ENCODE data around the gene SPTLC3. TPM values are rescaled to one million over a fixed set of nuclear protein-coding genes. Genes with fewer than 3 reads are reported as not detected.
A peak's percentile ranks its signal among the peaks of the same experiment; 100 is the strongest.

The SPTLC3 gene
- polyA plus RNA-seq, 1 donor: 42.0 TPM

GRCh38 chr20:13089950-13090469 lies 81.2 kb downstream of the SPTLC3 start:
- Histone ChIP-seq H3K4me3 (ENCODE audit: low read length) (no peak overlapping the region), H3K36me3 (ENCODE audit: control insufficient read depth, insufficient read depth, low read length) (peaks cover 22% of the 10 kb centered on the region), H3K27ac (ENCODE audit: low read length) (no peak overlapping the region), H3K27me3 (ENCODE audit: control insufficient read depth, insufficient read depth, low read length) (no peaks in the 10 kb centered on the region), H3K4me1 (ENCODE audit: control insufficient read depth, insufficient read depth, low read length) (peaks cover 14% of the 10 kb centered on the region), H3K9me3 (ENCODE audit: control insufficient read depth, low read depth, low read length) (no peaks in the 10 kb centered on the region)
- DNase-seq: peak; percentile 38 to 68
- WGBS (ENCODE audit: insufficient coverage, low lambda C conversion rate): 0% methylated on average over 1 of the region's 1 CpG

GRCh38 chr20:13092111-13092510 lies 83.3 kb downstream of the SPTLC3 start:
- peaks cover 17% of the 10 kb centered on the region for H3K4me1 ChIP-seq (ENCODE audit: control insufficient read depth, insufficient read depth, low read length)
- no peaks in the 10 kb centered on the region for H3K27me3 ChIP-seq (ENCODE audit: control insufficient read depth, insufficient read depth, low read length)
- 90% methylated on average over 2 of the region's 2 CpGs for WGBS (ENCODE audit: insufficient coverage, low lambda C conversion rate)
- DNase-seq: no peak
- no peak overlapping the region for H3K27ac ChIP-seq (ENCODE audit: low read length)
- peaks cover 18% of the 10 kb centered on the region for H3K36me3 ChIP-seq (ENCODE audit: control insufficient read depth, insufficient read depth, low read length)
- no peak overlapping the region for H3K4me3 ChIP-seq (ENCODE audit: low read length)
- no peaks in the 10 kb centered on the region for H3K9me3 ChIP-seq (ENCODE audit: control insufficient read depth, low read depth, low read length)

DNA sequence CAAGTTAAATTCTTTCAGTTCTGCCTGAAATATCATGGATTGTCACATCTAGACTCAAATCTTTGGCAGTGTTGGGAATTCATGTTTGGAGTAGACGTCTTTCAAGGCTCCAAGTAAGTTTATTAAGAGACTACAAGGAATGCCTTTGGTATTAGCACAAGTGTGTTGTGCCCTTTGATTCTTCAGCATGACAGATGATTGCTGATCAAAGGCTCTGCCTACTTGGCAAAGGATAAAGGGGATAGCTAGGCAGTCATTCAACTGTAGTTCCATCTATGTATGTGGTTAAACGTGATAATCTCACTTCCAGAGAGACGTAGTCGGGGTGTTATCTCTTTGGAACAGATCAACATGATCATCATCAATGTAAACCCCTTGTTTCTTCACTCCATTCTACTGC lies 86.2 kb downstream of the SPTLC3 start:
- H3K27me3 ChIP-seq (ENCODE audit: control insufficient read depth, insufficient read depth, low read length): no peaks in the 10 kb centered on the region
- DNase-seq: no peak
- H3K4me1 ChIP-seq (ENCODE audit: control insufficient read depth, insufficient read depth, low read length): peaks cover 29% of the 10 kb centered on the region
- H3K27ac ChIP-seq (ENCODE audit: low read length): no peak overlapping the region
- peaks cover 18% of the 10 kb centered on the region for H3K36me3 ChIP-seq (ENCODE audit: control insufficient read depth, insufficient read depth, low read length)
- no peaks in the 10 kb centered on the region for H3K9me3 ChIP-seq (ENCODE audit: control insufficient read depth, low read depth, low read length)
- H3K4me3 ChIP-seq (ENCODE audit: low read length): no peak overlapping the region
- no CpG with 5 or more reads among the region's 4 CpGs for WGBS (ENCODE audit: insufficient coverage, low lambda C conversion rate)

GRCh38 chr20:13098720-13099355 lies 90.1 kb downstream of the SPTLC3 start:
- H3K27ac ChIP-seq (ENCODE audit: low read length): peak overlapping the region; percentile 37
- H3K36me3 ChIP-seq (ENCODE audit: control insufficient read depth, insufficient read depth, low read length): peaks cover 12% of the 10 kb centered on the region
- no peak overlapping the region for H3K4me3 ChIP-seq (ENCODE audit: low read length)
- H3K27me3 ChIP-seq (ENCODE audit: control insufficient read depth, insufficient read depth, low read length): no peaks in the 10 kb centered on the region
- WGBS (ENCODE audit: insufficient coverage, low lambda C conversion rate): no CpG with 5 or more reads among the region's 4 CpGs
- H3K4me1 ChIP-seq (ENCODE audit: control insufficient read depth, insufficient read depth, low read length): peaks cover 44% of the 10 kb centered on the region
- H3K9me3 ChIP-seq (ENCODE audit: control insufficient read depth, low read depth, low read length): no peaks in the 10 kb centered on the region
- DNase-seq: peak in 1 of 2 donors; percentile 31

GRCh38 chr20:13099676-13100075 lies 90.9 kb downstream of the SPTLC3 start:
- no peak for DNase-seq
- no peaks in the 10 kb centered on the region for H3K27me3 ChIP-seq (ENCODE audit: control insufficient read depth, insufficient read depth, low read length)
- peaks cover 5% of the 10 kb centered on the region for H3K36me3 ChIP-seq (ENCODE audit: control insufficient read depth, insufficient read depth, low read length)
- H3K9me3 ChIP-seq (ENCODE audit: control insufficient read depth, low read depth, low read length): no peaks in the 10 kb centered on the region
- peak overlapping the region; percentile 37 for H3K27ac ChIP-seq (ENCODE audit: low read length)
- H3K4me1 ChIP-seq (ENCODE audit: control insufficient read depth, insufficient read depth, low read length): peaks cover 44% of the 10 kb centered on the region
- H3K4me3 ChIP-seq (ENCODE audit: low read length): no peak overlapping the region

DNA sequence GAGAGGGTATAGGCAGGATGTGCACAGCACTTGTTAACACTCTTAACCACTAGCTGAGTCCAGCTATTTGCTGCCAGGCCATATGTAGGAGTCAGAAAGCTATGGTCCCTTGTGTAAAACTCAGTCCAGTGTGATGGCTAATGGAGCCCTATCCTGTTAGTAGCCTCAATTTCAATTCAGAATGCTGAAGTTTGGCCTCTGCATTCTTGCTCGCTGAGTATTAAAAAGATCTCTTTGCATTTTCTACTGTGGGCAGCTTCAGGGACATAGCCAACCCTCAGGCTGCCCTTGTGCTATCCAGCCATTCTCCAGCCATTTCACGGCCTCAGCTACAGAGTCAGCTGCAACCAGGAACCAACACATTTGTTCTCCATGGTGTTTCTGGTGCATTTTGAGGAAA lies 92.5 kb downstream of the SPTLC3 start:
- H3K36me3 ChIP-seq (ENCODE audit: control insufficient read depth, insufficient read depth, low read length): peaks cover 2% of the 10 kb centered on the region
- peak overlapping the region; percentile 48 for H3K27ac ChIP-seq (ENCODE audit: low read length)
- H3K4me3 ChIP-seq (ENCODE audit: low read length): no peak overlapping the region
- H3K4me1 ChIP-seq (ENCODE audit: control insufficient read depth, insufficient read depth, low read length): peaks cover 39% of the 10 kb centered on the region
- WGBS (ENCODE audit: insufficient coverage, low lambda C conversion rate): no CpG with 5 or more reads among the region's 2 CpGs
- no peaks in the 10 kb centered on the region for H3K9me3 ChIP-seq (ENCODE audit: control insufficient read depth, low read depth, low read length)
- DNase-seq: no peak
- no peaks in the 10 kb centered on the region for H3K27me3 ChIP-seq (ENCODE audit: control insufficient read depth, insufficient read depth, low read length)

GRCh38 chr20:13101706-13102105 lies 92.9 kb downstream of the SPTLC3 start:
- no CpG with 5 or more reads among the region's 5 CpGs for WGBS (ENCODE audit: insufficient coverage, low lambda C conversion rate)
- DNase-seq: no peak

DNA sequence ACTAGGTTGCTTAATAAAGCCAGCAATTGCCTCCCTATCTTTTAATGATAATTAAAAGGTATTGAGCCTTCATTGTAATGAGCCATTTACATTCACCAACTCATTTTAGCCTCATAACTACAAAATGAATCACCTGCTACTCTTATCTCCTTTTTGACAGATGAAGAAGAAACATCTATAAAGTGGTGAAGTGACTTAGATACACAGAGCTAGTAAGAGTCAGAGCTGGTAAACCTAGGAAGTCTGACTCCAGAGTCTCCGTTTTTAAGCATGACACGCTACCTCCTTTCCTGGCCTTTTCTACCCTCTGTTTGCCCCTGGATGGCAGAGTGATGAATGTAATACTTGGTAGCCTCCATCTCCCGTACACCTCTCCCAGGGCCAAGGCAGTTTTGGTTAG lies 93.5 kb downstream of the SPTLC3 start:
- H3K9me3 ChIP-seq (ENCODE audit: control insufficient read depth, low read depth, low read length): no peaks in the 10 kb centered on the region
- H3K27ac ChIP-seq (ENCODE audit: low read length): peak overlapping the region; percentile 48
- no CpG with 5 or more reads among the region's 3 CpGs for WGBS (ENCODE audit: insufficient coverage, low lambda C conversion rate)
- H3K4me1 ChIP-seq (ENCODE audit: control insufficient read depth, insufficient read depth, low read length): peaks cover 39% of the 10 kb centered on the region
- H3K36me3 ChIP-seq (ENCODE audit: control insufficient read depth, insufficient read depth, low read length): peaks cover 5% of the 10 kb centered on the region
- no peaks in the 10 kb centered on the region for H3K27me3 ChIP-seq (ENCODE audit: control insufficient read depth, insufficient read depth, low read length)
- DNase-seq: no peak
- no peak overlapping the region for H3K4me3 ChIP-seq (ENCODE audit: low read length)

More at GRCh38 chr20:13101706-13102105, 92.9 kb downstream of the SPTLC3 start:
- Histone ChIP-seq H3K27ac (ENCODE audit: low read length) (peak overlapping the region; percentile 48), H3K9me3 (ENCODE audit: control insufficient read depth, low read depth, low read length) (no peaks in the 10 kb centered on the region), H3K27me3 (ENCODE audit: control insufficient read depth, insufficient read depth, low read length) (no peaks in the 10 kb centered on the region), H3K36me3 (ENCODE audit: control insufficient read depth, insufficient read depth, low read length) (peaks cover 5% of the 10 kb centered on the region), H3K4me1 (ENCODE audit: control insufficient read depth, insufficient read depth, low read length) (peaks cover 39% of the 10 kb centered on the region), H3K4me3 (ENCODE audit: low read length) (no peak overlapping the region)

DNA sequence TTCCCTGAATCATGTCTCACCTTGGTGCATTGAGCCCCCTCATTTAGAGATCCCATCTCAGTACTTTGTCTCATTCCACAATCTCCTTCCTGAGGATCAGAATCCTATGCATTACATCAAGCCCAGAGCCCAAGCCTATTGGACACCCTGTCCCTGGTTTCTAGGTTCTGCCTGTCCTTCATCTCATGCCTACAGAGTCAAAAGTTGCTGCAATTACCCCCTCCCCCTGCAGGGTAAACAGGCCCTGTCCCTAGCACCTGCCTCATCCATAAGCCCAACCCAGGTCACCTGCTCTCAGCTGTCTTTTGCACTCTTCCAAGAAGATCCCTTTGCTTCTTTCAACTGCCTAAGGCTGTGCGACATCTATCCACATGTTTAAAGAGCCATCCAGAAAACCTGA lies 93.9 kb downstream of the SPTLC3 start:
- peaks cover 3% of the 10 kb centered on the region for H3K36me3 ChIP-seq (ENCODE audit: control insufficient read depth, insufficient read depth, low read length)
- H3K4me1 ChIP-seq (ENCODE audit: control insufficient read depth, insufficient read depth, low read length): peaks cover 39% of the 10 kb centered on the region
- H3K27me3 ChIP-seq (ENCODE audit: control insufficient read depth, insufficient read depth, low read length): no peaks in the 10 kb centered on the region
- H3K4me3 ChIP-seq (ENCODE audit: low read length): no peak overlapping the region
- no CpG with 5 or more reads among the region's 1 CpG for WGBS (ENCODE audit: insufficient coverage, low lambda C conversion rate)
- H3K9me3 ChIP-seq (ENCODE audit: control insufficient read depth, low read depth, low read length): no peaks in the 10 kb centered on the region
- DNase-seq: peak; percentile 49 to 59
- H3K27ac ChIP-seq (ENCODE audit: low read length): peak overlapping the region; percentile 48

DNA sequence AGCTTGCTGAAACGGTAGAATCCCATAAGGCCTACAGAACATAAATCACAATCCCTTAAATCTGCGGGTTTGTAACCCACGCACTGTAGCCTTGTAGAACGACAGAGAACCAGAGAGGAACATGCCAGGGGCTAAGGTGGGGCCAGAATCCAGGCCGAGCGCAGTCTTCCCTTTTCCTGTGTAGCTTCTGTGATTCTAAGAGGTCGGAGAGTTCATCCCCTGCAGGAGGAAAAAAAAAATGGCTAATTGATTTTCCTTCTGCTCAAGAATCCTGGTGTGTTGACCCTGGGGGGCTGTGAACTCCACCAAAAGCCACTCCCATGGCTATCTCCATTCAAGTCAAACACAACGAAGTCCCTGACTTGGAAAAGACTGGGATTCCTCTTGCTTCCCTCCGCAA lies 96.3 kb downstream of the SPTLC3 start:
- H3K27ac ChIP-seq (ENCODE audit: low read length): no peak overlapping the region
- DNase-seq: no peak
- H3K27me3 ChIP-seq (ENCODE audit: control insufficient read depth, insufficient read depth, low read length): no peaks in the 10 kb centered on the region
- H3K4me1 ChIP-seq (ENCODE audit: control insufficient read depth, insufficient read depth, low read length): peaks cover 24% of the 10 kb centered on the region
- H3K36me3 ChIP-seq (ENCODE audit: control insufficient read depth, insufficient read depth, low read length): peaks cover 13% of the 10 kb centered on the region
- H3K4me3 ChIP-seq (ENCODE audit: low read length): no peak overlapping the region
- no CpG with 5 or more reads among the region's 9 CpGs for WGBS (ENCODE audit: insufficient coverage, low lambda C conversion rate)
- H3K9me3 ChIP-seq (ENCODE audit: control insufficient read depth, low read depth, low read length): no peaks in the 10 kb centered on the region

DNA sequence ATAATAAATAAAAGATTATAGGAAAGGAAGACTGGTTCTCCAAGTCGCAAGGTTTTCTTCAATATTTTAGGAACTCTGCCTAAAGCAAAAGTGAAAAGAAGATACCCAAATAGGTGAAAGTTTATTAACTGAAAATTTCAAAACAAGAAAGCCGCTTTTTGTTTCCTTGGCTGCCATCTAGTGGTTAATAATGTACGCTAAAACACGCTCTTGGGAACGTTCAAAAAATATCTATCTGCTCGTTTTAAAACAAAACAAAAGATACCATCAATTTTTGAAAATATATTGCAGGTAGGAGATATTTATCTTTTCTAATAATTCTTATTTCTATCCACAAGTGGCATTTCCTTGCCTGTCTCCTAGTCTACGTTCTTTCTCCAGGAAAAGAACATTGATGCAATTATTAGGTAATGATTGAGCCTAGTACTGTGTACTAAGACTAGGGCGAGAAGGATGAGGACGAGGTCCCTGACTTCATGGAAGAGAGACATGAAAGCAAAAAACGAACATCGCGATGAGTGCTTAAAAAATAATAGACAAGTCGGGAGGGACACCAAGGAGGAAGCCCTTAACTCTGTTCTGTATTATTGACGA lies 97.2 kb downstream of the SPTLC3 start:
- H3K27me3 ChIP-seq (ENCODE audit: control insufficient read depth, insufficient read depth, low read length): no peaks in the 10 kb centered on the region
- WGBS (ENCODE audit: insufficient coverage, low lambda C conversion rate): 42% methylated on average over 13 of the region's 14 CpGs
- H3K4me1 ChIP-seq (ENCODE audit: control insufficient read depth, insufficient read depth, low read length): peaks cover 18% of the 10 kb centered on the region
- H3K4me3 ChIP-seq (ENCODE audit: low read length): no peak overlapping the region
- DNase-seq: no peak
- H3K27ac ChIP-seq (ENCODE audit: low read length): no peak overlapping the region
- H3K9me3 ChIP-seq (ENCODE audit: control insufficient read depth, low read depth, low read length): no peaks in the 10 kb centered on the region
- H3K36me3 ChIP-seq (ENCODE audit: control insufficient read depth, insufficient read depth, low read length): peaks cover 21% of the 10 kb centered on the region

Measured in large intestine (tissue), 3 donors.